NB4 (cell line): ENCODE results near the gene KRIT1.
"Not testable (repeated sequence)": the region's sequence is repeated elsewhere in the genome, so short reads cannot be mapped to it uniquely, and the experiment has no call there.

Source experiments
- CTCF ChIP-seq: IDR thresholded peaks from one replicate; pipeline ENCODE4 v1.5.1; 2012; ENCODE audit warnings: low read depth, low read length
- MAX ChIP-seq: IDR thresholded peaks from 2 replicates; pipeline ENCODE4 v1.6.1; 2011; ENCODE audit warnings: low read depth, low read length
- MYC ChIP-seq: IDR thresholded peaks from 2 replicates; pipeline ENCODE4 v1.6.1; 2011; ENCODE audit warnings: low read depth, low read length
- POLR2A ChIP-seq: IDR thresholded peaks from 2 replicates; pipeline ENCODE4 v1.6.1; 2011; ENCODE audit warnings: mild to moderate bottlenecking; ENCODE audit not compliant: insufficient read length; ENCODE audit errors: extremely low read depth

GRCh38 chr7:92189246-92189645, 56.5 kb downstream of the KRIT1 start:
- TF ChIP-seq CTCF, MYC, POLR2A, MAX: not testable (repeated sequence)
